Adrenal gland (tissue), 5 donors: ENCODE measurements around the gene SPRR1A.
"Not testable (repeated sequence)": the region's sequence is repeated elsewhere in the genome, so short reads cannot be mapped to it uniquely, and the experiment has no call there.

Experiments used
- CTCF ChIP-seq, 6 experiments: fragments of 450-650 bp in 4 of 6; fragments of 200-600 bp in 2 of 6; sonication (generic) in 1 of 6; IDR thresholded peaks; 1 replicate in 5 of 6; 2 replicates in 1 of 6; pipeline versions ENCODE4 v1.5.1 to v1.8.0; 2016 to 2021; ENCODE audit warnings: antibody characterized with exemption in 6 of 6, mild to moderate bottlenecking in 2 of 6, moderate library complexity in 1 of 6
- POLR2A ChIP-seq, 2 donors: fragments of 450-650 bp; IDR thresholded peaks; one replicate each; pipeline ENCODE4 v1.6.1; 2017; ENCODE audit warnings: antibody characterized with exemption in 2 of 2, mild to moderate bottlenecking in 2 of 2, moderate library complexity in 1 of 2
- donor health status: DM: no; HTN: no; CAD: no.

GRCh38 chr1:153011235-153011758 lies 27.4 kb downstream of the SPRR1A start:
- TF ChIP-seq CTCF, POLR2A (IDR thresholded peaks at IDR 0.05): not testable (repeated sequence)
